K562 (cell line): ENCODE measurements around the gene COQ4. TPM values are rescaled to one million over a fixed set of nuclear protein-coding genes. Genes with fewer than 3 reads are reported as not detected.

ENCODE experiments used
- CBFA2T3 ChIP-seq: fragments of 450-650 bp; IDR thresholded peaks from 2 replicates; pipeline ENCODE4 v1.6.1; 2017
- CREBBP ChIP-seq: IDR thresholded peaks from one replicate; pipeline ENCODE4 v1.6.1; 2012; ENCODE audit warnings: low read depth, mild to moderate bottlenecking, control low read depth, inconsistent platforms, low read length
- CTCF ChIP-seq, 3 experiments: IDR thresholded peaks in 2 of 3; conservative IDR thresholded peaks in 1 of 3; 2 replicates each; pipeline ENCODE4 v1.5.1; 2011 to 2012; ENCODE audit warnings: low read length in 3 of 3, mild to moderate bottlenecking in 3 of 3, control low read depth in 2 of 3, improper control_type of control experiment in 1 of 3, inconsistent platforms in 1 of 3, low read depth in 1 of 3, mixed read lengths in 1 of 3, moderate library complexity in 1 of 3; ENCODE audit not compliant: insufficient read depth in 2 of 3
- GATAD2A ChIP-seq: fragments of 450-650 bp; IDR thresholded peaks from 2 replicates; pipeline ENCODE4 v1.6.1; 2017
- GMEB1 ChIP-seq: fragments of 250-450 bp; sonication (Bioruptor Pico); IDR thresholded peaks from 2 replicates; pipeline ENCODE4 v1.4.0; 2020; ENCODE audit warnings: mild to moderate bottlenecking
- IRF9 ChIP-seq: fragments of 450-650 bp; IDR thresholded peaks from 2 replicates; pipeline ENCODE4 v1.6.1; 2016; ENCODE audit warnings: missing biosample characterization, missing genetic modification characterization
- NRF1 ChIP-seq, 2 experiments: fragments of 450-650 bp; IDR thresholded peaks in 1 of 2; conservative IDR thresholded peaks in 1 of 2; 2 replicates each; pipeline ENCODE4 v1.6.1; 2014; ENCODE audit warnings: mild to moderate bottlenecking in 2 of 2
- RCOR1 ChIP-seq, 2 experiments: IDR thresholded peaks; 2 replicates each; pipeline ENCODE4 v1.6.1; 2012; ENCODE audit warnings: low read depth in 2 of 2, low read length in 2 of 2, borderline replicate concordance in 1 of 2, improper control_type of control experiment in 1 of 2
- SIN3A ChIP-seq, 2 experiments: fragments of 150-350 bp in 1 of 2; IDR thresholded peaks; 2 replicates each; pipeline ENCODE4 v1.6.1; 2011 to 2016; ENCODE audit warnings: borderline replicate concordance in 2 of 2, low read depth in 2 of 2, low read length in 2 of 2, mild to moderate bottlenecking in 2 of 2, moderate library complexity in 2 of 2; ENCODE audit not compliant: control insufficient read depth in 1 of 2
- SMARCA4 ChIP-seq: fragments of 450-650 bp; IDR thresholded peaks from 2 replicates; pipeline ENCODE4 v1.6.1; 2016
- ZKSCAN3 ChIP-seq: fragments of 250-450 bp; sonication (Bioruptor Pico); IDR thresholded peaks from 2 replicates; pipeline ENCODE4 v1.4.0; 2020
- polyA plus RNA-seq, 8 experiments: library from polyadenylated mRNA; depleted of rRNA in 4 of 8; stranded (reverse) in 5 of 8; unstranded in 3 of 8; fragments of >200 nt; fragmentation: Nextera tagmentation in 2 of 8; fragmentation: Illumina TruSeq in 1 of 8; extraction: Ambion mirVana in 2 of 8; extraction: Trizol in 1 of 8; gene quantifications; 2 replicates each; pipeline versions ENCODE4 v1.2.1 to v1.2.3, GENCODE V29; 2011 to 2014; ENCODE audit warnings: inconsistent platforms in 1 of 8, missing spikeins in 1 of 8
- total RNA-seq, 7 experiments: library from RNA; depleted of rRNA in 6 of 7; stranded (reverse); fragments of >200 nt in 6 of 7; fragmentation: Illumina TruSeq in 2 of 7; extraction: Trizol in 2 of 7; gene quantifications; 2 replicates each; pipeline versions ENCODE4 v1.2.1 to v1.2.3, GENCODE V29; 2011 to 2021; ENCODE audit warnings: low replicate concordance in 1 of 7
- TF ChIP-seq, protein P1 (sequence below): fragments of 250-450 bp; sonication (Bioruptor Pico); IDR thresholded peaks from 2 replicates; pipeline ENCODE4 v1.9.0; 2021; ENCODE audit warnings: mild to moderate bottlenecking
- TF ChIP-seq, protein P2 (sequence below): fragments of 450-650 bp; formaldehyde crosslinking; conservative IDR thresholded peaks from 2 replicates; pipeline ENCODE4 v1.4.0; 2022; ENCODE audit warnings: mild to moderate bottlenecking, missing genetic modification characterization

Gene COQ4
- total and polyA plus RNA-seq, 9 of the 15 experiments (the other 6 are each of a cell fraction or from before 2014, with no cell fraction given), result 9.1 to 135 (median 67.2) TPM

DNA sequence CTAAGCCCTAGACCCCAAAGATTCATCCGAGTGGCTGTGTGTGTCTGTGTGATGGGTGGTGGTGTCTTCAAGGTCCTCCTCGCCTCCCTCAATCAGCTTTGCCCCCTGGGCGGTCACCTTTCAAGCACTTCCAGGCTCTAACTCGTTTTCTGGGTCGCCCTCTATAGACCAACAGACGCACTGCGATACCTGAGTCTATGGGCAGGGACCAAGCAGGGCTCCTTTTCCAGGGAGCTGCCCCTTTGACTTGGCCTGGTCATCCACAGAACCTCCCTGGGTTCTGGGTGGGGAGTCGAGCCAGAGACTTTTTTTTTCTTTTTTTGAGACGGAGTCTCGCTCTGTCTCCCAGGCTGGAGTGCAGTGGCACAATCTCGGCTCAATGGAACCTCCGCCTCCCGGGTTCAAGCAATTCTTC is 18.8 kb downstream of the COQ4 start (continued):
- no peak for TF ChIP-seq IRF9 (tag)
- no peak for TF ChIP-seq ZKSCAN3
- TF ChIP-seq NRF1 (conservative IDR thresholded peaks at IDR 0.05 in 1 of 2, IDR thresholded peaks at IDR 0.05 in 1 of 2), result peak in 1 of 2 experiments; percentile 36; a peak in 2 of 4 replicates
- TF ChIP-seq GMEB1 (CRISPR knock-in tag), result no peak
- TF ChIP-seq RCOR1 (IDR thresholded peaks at IDR 0.05; ENCODE audit: borderline replicate concordance in 1 of 2, low read depth in 2 of 2, low read length in 2 of 2), result peak; percentile 52 to 85; a peak in 3 of 4 replicates
- no peak for TF ChIP-seq CBFA2T3
- no peak for TF ChIP-seq SMARCA4
- TF ChIP-seq, protein P1, sequence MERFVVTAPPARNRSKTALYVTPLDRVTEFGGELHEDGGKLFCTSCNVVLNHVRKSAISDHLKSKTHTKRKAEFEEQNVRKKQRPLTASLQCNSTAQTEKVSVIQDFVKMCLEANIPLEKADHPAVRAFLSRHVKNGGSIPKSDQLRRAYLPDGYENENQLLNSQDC (CRISPR knock-in tag), result no peak
- TF ChIP-seq CREBBP, result no peak
- TF ChIP-seq SIN3A (IDR thresholded peaks at IDR 0.05; ENCODE audit: borderline replicate concordance in 2 of 2, control insufficient read depth in 1 of 2, low read depth in 2 of 2, low read length in 2 of 2), result 0 out of 4 replicates have a peak, but pooled peaks of 1 of the 2 experiments have one; percentile 2
- TF ChIP-seq GATAD2A, result 0 out of 2 replicates have a peak, but pooled peaks have one; percentile 70
- peak; percentile 94 to 96 (median 94) for TF ChIP-seq CTCF (IDR thresholded peaks at IDR 0.05 in 2 of 3, conservative IDR thresholded peaks at IDR 0.05 in 1 of 3; ENCODE audit: insufficient read depth in 2 of 3, low read depth in 1 of 3, low read length in 3 of 3)
- TF ChIP-seq, protein P2, sequence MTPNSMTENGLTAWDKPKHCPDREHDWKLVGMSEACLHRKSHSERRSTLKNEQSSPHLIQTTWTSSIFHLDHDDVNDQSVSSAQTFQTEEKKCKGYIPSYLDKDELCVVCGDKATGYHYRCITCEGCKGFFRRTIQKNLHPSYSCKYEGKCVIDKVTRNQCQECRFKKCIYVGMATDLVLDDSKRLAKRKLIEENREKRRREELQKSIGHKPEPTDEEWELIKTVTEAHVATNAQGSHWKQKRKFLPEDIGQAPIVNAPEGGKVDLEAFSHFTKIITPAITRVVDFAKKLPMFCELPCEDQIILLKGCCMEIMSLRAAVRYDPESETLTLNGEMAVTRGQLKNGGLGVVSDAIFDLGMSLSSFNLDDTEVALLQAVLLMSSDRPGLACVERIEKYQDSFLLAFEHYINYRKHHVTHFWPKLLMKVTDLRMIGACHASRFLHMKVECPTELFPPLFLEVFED, result 0 out of 2 replicates have a peak, but pooled peaks have one; percentile 17
